K562 (cell line): ENCODE measurements around the gene SUDS3. TPM values are rescaled to one million over a fixed set of nuclear protein-coding genes. Genes with fewer than 3 reads are reported as not detected.

Experiments used
- ATF4 ChIP-seq: fragments of 450-650 bp; formaldehyde crosslinking; IDR thresholded peaks from 2 replicates; pipeline ENCODE4 v1.4.0; 2022; ENCODE audit warnings: mild to moderate bottlenecking, moderate library complexity
- CREB5 ChIP-seq: fragments of 250-450 bp; sonication (Bioruptor Pico); IDR thresholded peaks from 2 replicates; pipeline ENCODE4 v1.5.0; 2020; ENCODE audit warnings: mild to moderate bottlenecking
- CUX1 ChIP-seq: fragments of 200-800 bp; sonication (Bioruptor generic); IDR thresholded peaks from 2 replicates; pipeline ENCODE4 v1.6.1; 2016; ENCODE audit warnings: missing genetic modification characterization, missing compliant biosample characterization
- HNRNPK ChIP-seq: fragments of 200-400 bp; formaldehyde crosslinking; IDR thresholded peaks from one replicate; pipeline ENCODE4 v1.6.1; 2018; ENCODE audit warnings: mild to moderate bottlenecking, low read depth, low read length; ENCODE audit not compliant: poor library complexity, severe bottlenecking
- MAFG ChIP-seq: fragments of 450-650 bp; conservative IDR thresholded peaks from 2 replicates; pipeline ENCODE4 v1.6.1; 2016; ENCODE audit warnings: missing genetic modification characterization, missing compliant biosample characterization
- MED1 ChIP-seq: sonication (generic); formaldehyde crosslinking; IDR thresholded peaks from 2 replicates; pipeline ENCODE4 v1.8.1; 2023; ENCODE audit warnings: missing genetic modification reagents, borderline replicate concordance
- MYNN ChIP-seq, 2 experiments: sonication (generic); formaldehyde crosslinking in 1 of 2; IDR thresholded peaks; 2 replicates each; pipeline versions ENCODE4 v1.5.0 to v1.6.1; 2016 to 2020; ENCODE audit warnings: antibody characterized with exemption in 1 of 2, missing genetic modification reagents in 1 of 2
- PTBP1 ChIP-seq: fragments of 200-400 bp; formaldehyde crosslinking; IDR thresholded peaks from 2 replicates; pipeline ENCODE4 v1.6.1; 2017; ENCODE audit warnings: low read depth, low read length
- SETDB1 ChIP-seq: IDR thresholded peaks from one replicate; pipeline ENCODE4 v1.6.1; 2012; ENCODE audit warnings: low read length, control low read depth, inconsistent platforms
- SRF ChIP-seq, 2 experiments: fragments of 250-450, 450-650 bp in 1 of 2; sonication (Bioruptor Pico) in 1 of 2; sonication (generic) in 1 of 2; formaldehyde crosslinking; IDR thresholded peaks; 2 replicates each; pipeline versions ENCODE4 v1.5.0 to v1.5.1; 2020 to 2022; ENCODE audit warnings: mild to moderate bottlenecking in 1 of 2, missing genetic modification reagents in 1 of 2
- TARDBP ChIP-seq: fragments of 450-650 bp; IDR thresholded peaks from 2 replicates; pipeline ENCODE4 v1.6.1; 2016
- TSC22D4 ChIP-seq: fragments of 450-650 bp; IDR thresholded peaks from 2 replicates; pipeline ENCODE4 v1.6.1; 2016; ENCODE audit warnings: missing genetic modification characterization, missing biosample characterization, control low read depth
- ZNF449 ChIP-seq: fragments of 250-450 bp; sonication (Bioruptor Pico); IDR thresholded peaks from 2 replicates; pipeline ENCODE4 v1.8.0; 2022; ENCODE audit warnings: moderate library complexity, mild to moderate bottlenecking, inconsistent platforms
- ZNF707 ChIP-seq: fragments of 250-450 bp; sonication (Bioruptor Pico); conservative IDR thresholded peaks from 2 replicates; pipeline ENCODE4 v1.8.0; 2022; ENCODE audit warnings: inconsistent platforms, mild to moderate bottlenecking, moderate library complexity
- ZNF717 ChIP-seq: fragments of 250-450 bp; sonication (Bioruptor Pico); IDR thresholded peaks from 2 replicates; pipeline ENCODE4 v1.5.0; 2021
- polyA plus RNA-seq, 8 experiments: library from polyadenylated mRNA; depleted of rRNA in 4 of 8; stranded (reverse) in 5 of 8; unstranded in 3 of 8; fragments of >200 nt; fragmentation: Nextera tagmentation in 2 of 8; fragmentation: Illumina TruSeq in 1 of 8; extraction: Ambion mirVana in 2 of 8; extraction: Trizol in 1 of 8; gene quantifications; 2 replicates each; pipeline versions ENCODE4 v1.2.1 to v1.2.3, GENCODE V29; 2011 to 2014; ENCODE audit warnings: inconsistent platforms in 1 of 8, missing spikeins in 1 of 8
- total RNA-seq, 7 experiments: library from RNA; depleted of rRNA in 6 of 7; stranded (reverse); fragments of >200 nt in 6 of 7; fragmentation: Illumina TruSeq in 2 of 7; extraction: Trizol in 2 of 7; gene quantifications; 2 replicates each; pipeline versions ENCODE4 v1.2.1 to v1.2.3, GENCODE V29; 2011 to 2021; ENCODE audit warnings: low replicate concordance in 1 of 7
- TF ChIP-seq, protein P1 (sequence below), 2 experiments: IDR thresholded peaks; 2 replicates each; pipeline ENCODE4 v1.6.1; 2012; ENCODE audit warnings: improper control_type of control experiment in 2 of 2, low read depth in 2 of 2, low read length in 2 of 2, borderline replicate concordance in 1 of 2

SUDS3 gene
- total and polyA plus RNA-seq, 9 of the 15 experiments (the other 6 are each of a cell fraction or from before 2014, with no cell fraction given) = 6.6 to 30.5 (median 23.3) TPM

DNA sequence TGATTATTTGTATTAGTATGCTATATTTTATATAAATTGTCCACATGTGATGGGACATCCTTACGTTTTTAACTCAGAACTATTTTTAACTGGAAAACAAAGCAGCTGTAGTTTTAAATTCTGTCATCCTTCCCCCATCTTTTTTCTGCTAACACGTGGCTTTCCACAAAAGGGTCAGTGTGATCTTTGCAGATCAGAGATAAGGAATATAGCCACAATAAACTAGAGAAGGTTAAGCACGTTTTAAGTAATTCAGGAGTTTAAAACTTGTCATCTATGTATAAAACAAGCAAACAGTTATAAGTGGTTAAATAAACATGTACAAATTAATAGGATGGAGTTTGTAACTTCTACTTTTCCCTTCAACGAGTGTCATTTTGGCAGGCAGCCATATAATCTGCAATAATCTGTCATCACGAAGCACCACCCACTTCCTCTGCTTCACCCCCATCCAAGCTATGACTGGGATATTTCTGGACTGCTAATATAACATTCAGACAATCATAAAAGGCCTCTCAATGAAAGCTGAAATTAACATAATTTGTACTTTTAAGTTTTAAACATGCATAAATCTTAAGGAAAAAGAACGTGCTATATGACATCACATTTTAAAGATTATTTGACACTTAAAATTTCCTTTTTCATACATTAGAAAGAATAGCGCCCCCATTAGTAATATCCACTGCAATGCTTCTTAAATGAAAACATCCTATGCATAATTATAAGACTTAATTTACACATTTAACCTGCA is 18.9 kb upstream of the SUDS3 start (continued):
- TF ChIP-seq, protein P1, sequence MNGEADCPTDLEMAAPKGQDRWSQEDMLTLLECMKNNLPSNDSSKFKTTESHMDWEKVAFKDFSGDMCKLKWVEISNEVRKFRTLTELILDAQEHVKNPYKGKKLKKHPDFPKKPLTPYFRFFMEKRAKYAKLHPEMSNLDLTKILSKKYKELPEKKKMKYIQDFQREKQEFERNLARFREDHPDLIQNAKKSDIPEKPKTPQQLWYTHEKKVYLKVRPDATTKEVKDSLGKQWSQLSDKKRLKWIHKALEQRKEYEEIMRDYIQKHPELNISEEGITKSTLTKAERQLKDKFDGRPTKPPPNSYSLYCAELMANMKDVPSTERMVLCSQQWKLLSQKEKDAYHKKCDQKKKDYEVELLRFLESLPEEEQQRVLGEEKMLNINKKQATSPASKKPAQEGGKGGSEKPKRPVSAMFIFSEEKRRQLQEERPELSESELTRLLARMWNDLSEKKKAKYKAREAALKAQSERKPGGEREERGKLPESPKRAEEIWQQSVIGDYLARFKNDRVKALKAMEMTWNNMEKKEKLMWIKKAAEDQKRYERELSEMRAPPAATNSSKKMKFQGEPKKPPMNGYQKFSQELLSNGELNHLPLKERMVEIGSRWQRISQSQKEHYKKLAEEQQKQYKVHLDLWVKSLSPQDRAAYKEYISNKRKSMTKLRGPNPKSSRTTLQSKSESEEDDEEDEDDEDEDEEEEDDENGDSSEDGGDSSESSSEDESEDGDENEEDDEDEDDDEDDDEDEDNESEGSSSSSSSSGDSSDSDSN (IDR thresholded peaks at IDR 0.05; ENCODE audit: borderline replicate concordance in 1 of 2, low read depth in 2 of 2, low read length in 2 of 2) = no peak
- TF ChIP-seq ZNF449 (CRISPR knock-in tag) (no peak), SRF (CRISPR knock-in tag; IDR thresholded peaks at IDR 0.05) (no peak), ZNF707 (CRISPR knock-in tag) (no peak), ZNF717 (CRISPR knock-in tag) (no peak), MYNN (IDR thresholded peaks at IDR 0.05) (no peak), MYNN (CRISPR knock-in tag; IDR thresholded peaks at IDR 0.05) (no peak), PTBP1 (no peak), CREB5 (CRISPR knock-in tag) (no peak), ATF4 (CRISPR knock-in tag) (no peak), MED1 (CRISPR knock-in tag) (no peak), TSC22D4 (no peak), MAFG (tag) (peak; percentile 28; the same call in 1 of the 2 replicates), TARDBP (no peak), SETDB1 (no peak), CUX1 (CRISPR knock-in tag) (peak; percentile 84), HNRNPK (no peak)
